ENCODE measurements around the gene TUBB4A.

GRCh38 chr19:6459262-6460098, 42.6 kb downstream of the TUBB4A start, which contains the start of gene SLC25A23:
- TF ChIP-seq EZH2 (IDR thresholded peaks at IDR 0.05; ENCODE audit: borderline replicate concordance, insufficient read depth, low read length, poor library complexity, severe bottlenecking) (no peak), POLR2AphosphoS5 (IDR thresholded peaks at IDR 0.05) (no peak), MXI1 (conservative IDR thresholded peaks at IDR 0.05; ENCODE audit: poor library complexity, severe bottlenecking) (peak; percentile 64), CTCF (IDR thresholded peaks at IDR 0.05; ENCODE audit: poor library complexity, severe bottlenecking) (no peak), REST (IDR thresholded peaks at IDR 0.05; ENCODE audit: borderline replicate concordance) (peak; percentile 76), RAD21 (conservative IDR thresholded peaks at IDR 0.05) (no peak), SMC3 (conservative IDR thresholded peaks at IDR 0.05; ENCODE audit: poor library complexity) (no peak), TAF1 (IDR thresholded peaks at IDR 0.05; ENCODE audit: low read depth) (no peak), EP300 (conservative IDR thresholded peaks at IDR 0.05; ENCODE audit: poor library complexity, severe bottlenecking) (no peak)

All from neural cell (in vitro differentiated cells).